Kidney epithelial cell (primary cell): ENCODE results near the gene TAS2R16. TPM values are rescaled to one million over a fixed set of nuclear protein-coding genes. Genes with fewer than 3 reads are reported as not detected.

Source experiments
- DNase-seq: peaks from one replicate; pipeline ENCODE4 v3.0.0-alpha.2; 2010; ENCODE audit warnings: low read depth
- H3K27me3 ChIP-seq: 2 replicates; pipeline ENCODE4 v1.6.0; 2011; ENCODE audit warnings: low read length; ENCODE audit not compliant: control insufficient read depth, insufficient read depth
- H3K36me3 ChIP-seq: 2 replicates; pipeline ENCODE4 v1.5.1; 2011; ENCODE audit warnings: low read length; ENCODE audit not compliant: control insufficient read depth, insufficient read depth
- H3K4me3 ChIP-seq: 2 replicates; pipeline ENCODE4 v1.5.1; 2011; ENCODE audit warnings: low read depth, mild to moderate bottlenecking, control low read depth, low read length
- CTCF ChIP-seq: IDR thresholded peaks from 2 replicates; pipeline ENCODE4 v1.5.1; 2011; ENCODE audit warnings: mild to moderate bottlenecking, moderate library complexity, low read length, control low read depth, inconsistent platforms; ENCODE audit not compliant: insufficient read depth, poor library complexity, severe bottlenecking
- total RNA-seq: library from RNA; depleted of rRNA; stranded (reverse); fragments of >200 nt; gene quantifications from 2 replicates; pipeline ENCODE4 v1.2.3, GENCODE V29; 2015

The TAS2R16 gene
- total RNA-seq, 1 donor from 2014 or later: not detected

- TF ChIP-seq CTCF: no peak
- no peaks in the 10 kb centered on the region for H3K36me3 ChIP-seq
- no peak for DNase-seq
- H3K4me3 ChIP-seq: no peak overlapping the region
- no peaks in the 10 kb centered on the region for H3K27me3 ChIP-seq
Observed at GRCh38 chr7:123028339-123028738, 32.8 kb upstream of the TAS2R16 start.

GRCh38 chr7:123026251-123026650 lies 30.8 kb upstream of the TAS2R16 start:
- no peak overlapping the region for H3K4me3 ChIP-seq

GRCh38 chr7:123024989-123025758 lies 29.7 kb upstream of the TAS2R16 start:
- Histone ChIP-seq H3K27me3 (no peaks in the 10 kb centered on the region), H3K4me3 (no peak overlapping the region), H3K36me3 (no peaks in the 10 kb centered on the region)
- no peak for DNase-seq
- no peak for TF ChIP-seq CTCF

More at GRCh38 chr7:123026251-123026650, 30.8 kb upstream of the TAS2R16 start:
- TF ChIP-seq CTCF: no peak
- no peak for DNase-seq
- H3K27me3 ChIP-seq: no peaks in the 10 kb centered on the region
- H3K36me3 ChIP-seq: no peaks in the 10 kb centered on the region

- no peaks in the 10 kb centered on the region for H3K27me3 ChIP-seq
Observed at GRCh38 chr7:123023126-123023525, 27.6 kb upstream of the TAS2R16 start.

GRCh38 chr7:123022576-123022975 lies 27.1 kb upstream of the TAS2R16 start:
- DNase-seq: no peak

More at GRCh38 chr7:123023126-123023525, 27.6 kb upstream of the TAS2R16 start:
- no peak for TF ChIP-seq CTCF
- no peak for DNase-seq
- Histone ChIP-seq H3K36me3 (no peaks in the 10 kb centered on the region), H3K4me3 (no peak overlapping the region)

More at GRCh38 chr7:123022576-123022975, 27.1 kb upstream of the TAS2R16 start:
- Histone ChIP-seq H3K4me3 (no peak overlapping the region), H3K36me3 (no peaks in the 10 kb centered on the region), H3K27me3 (no peaks in the 10 kb centered on the region)
- no peak for TF ChIP-seq CTCF
